ENCODE data around the gene B4GALT2. TPM values are rescaled to one million over a fixed set of nuclear protein-coding genes. Genes with fewer than 3 reads are reported as not detected.

B4GALT2 gene
- total RNA-seq, 1 experiment from 2014 or later: 70.9 TPM

DNA sequence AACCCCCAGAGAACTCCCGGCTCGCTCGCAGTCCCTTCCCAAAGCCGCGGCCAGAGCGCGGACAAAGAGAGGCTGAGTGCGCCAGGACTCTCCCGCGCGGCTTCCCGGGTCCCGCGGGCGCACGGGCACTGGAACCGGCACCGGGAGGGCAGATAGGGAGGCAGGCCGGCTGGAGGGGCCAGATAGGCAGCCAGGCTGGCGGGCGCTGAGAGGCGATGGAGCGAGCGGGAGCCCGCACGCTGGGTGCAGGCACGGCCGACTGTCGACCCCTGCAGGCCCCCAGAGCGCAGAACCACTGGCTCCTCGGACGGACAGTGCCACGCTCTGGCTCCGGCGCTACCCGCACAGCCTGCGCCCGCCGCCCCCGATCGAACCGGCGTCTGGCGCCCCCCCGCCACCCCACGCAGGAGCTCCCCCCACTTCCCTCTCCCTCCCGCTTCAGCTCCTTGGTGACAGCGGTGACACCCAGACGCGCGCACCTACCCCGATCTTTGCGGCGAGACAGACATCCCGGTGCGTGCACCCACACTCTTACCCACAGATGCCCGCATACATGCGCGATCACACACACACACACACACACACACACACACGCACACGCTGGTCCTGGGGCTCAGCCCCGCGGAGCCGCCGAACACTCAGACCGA is 51.7 kb downstream of the B4GALT2 start:
- Histone ChIP-seq H3T11ph (ENCODE audit: low read length) (no peak overlapping the region), H3K14ac (ENCODE audit: insufficient read depth, low read length) (peak overlapping the region; percentile 82; the same call in 1 of the 2 replicates), H2BK12ac (ENCODE audit: insufficient read length, low read depth, low read length) (no peak overlapping the region), H3K79me2 (ENCODE audit: insufficient read depth, low read length) (no peaks in the 10 kb centered on the region), H3K23me2 (ENCODE audit: insufficient read length, low read depth, low read length, poor library complexity, severe bottlenecking) (peaks cover 7% of the 10 kb centered on the region), H3K56ac (ENCODE audit: insufficient read length, low read depth, low read length) (no peak overlapping the region), H4K20me1 (ENCODE audit: control insufficient read depth, insufficient read depth, insufficient read length) (no peaks in the 10 kb centered on the region), H3K27me3 (ENCODE audit: insufficient read depth, low read length) (no peaks in the 10 kb centered on the region), H2BK5ac (ENCODE audit: insufficient read length, low read length) (no peak overlapping the region), H2BK120ac (ENCODE audit: low read depth, low read length, poor library complexity, severe bottlenecking) (no peak overlapping the region), H2AK5ac (ENCODE audit: insufficient read length, low read length) (no peak overlapping the region), H3K9me3 (ENCODE audit: control insufficient read depth, low read depth, low read length) (no peaks in the 10 kb centered on the region), H2BK20ac (ENCODE audit: low read depth, low read length, poor library complexity, severe bottlenecking) (no peak overlapping the region), H3K79me1 (ENCODE audit: insufficient read depth, low read depth, low read length, poor library complexity, severe bottlenecking) (no peaks in the 10 kb centered on the region), H3K4me2 (ENCODE audit: insufficient read depth, insufficient read length, low read length) (peak overlapping the region; percentile 42), H2BK15ac (ENCODE audit: low read depth, low read length) (no peak overlapping the region), H4K91ac (ENCODE audit: insufficient read length, low read depth, low read length) (no peak overlapping the region), H2AFZ (ENCODE audit: low read length) (no peak overlapping the region), H3K4ac (ENCODE audit: low read depth, low read length) (no peak overlapping the region), H3K18ac (ENCODE audit: insufficient read length, low read depth, low read length) (peak overlapping the region; percentile 64), H3K23ac (ENCODE audit: insufficient read length, low read depth, low read length) (no peak overlapping the region), H3K9ac (ENCODE audit: extremely low read depth, insufficient read length, low read length) (peak overlapping the region; percentile 68), H3K27ac (ENCODE audit: insufficient read length, low read depth, low read length) (no peak overlapping the region), H3K4me1 (ENCODE audit: insufficient read depth, low read length) (peaks cover 9% of the 10 kb centered on the region; the same call in 1 of the 2 replicates), H4K5ac (ENCODE audit: insufficient read length, low read depth, low read length) (no peak overlapping the region), H4K8ac (replicated peaks; ENCODE audit: insufficient read length, low read depth, low read length) (no peak overlapping the region)
- TF ChIP-seq, protein P1, sequence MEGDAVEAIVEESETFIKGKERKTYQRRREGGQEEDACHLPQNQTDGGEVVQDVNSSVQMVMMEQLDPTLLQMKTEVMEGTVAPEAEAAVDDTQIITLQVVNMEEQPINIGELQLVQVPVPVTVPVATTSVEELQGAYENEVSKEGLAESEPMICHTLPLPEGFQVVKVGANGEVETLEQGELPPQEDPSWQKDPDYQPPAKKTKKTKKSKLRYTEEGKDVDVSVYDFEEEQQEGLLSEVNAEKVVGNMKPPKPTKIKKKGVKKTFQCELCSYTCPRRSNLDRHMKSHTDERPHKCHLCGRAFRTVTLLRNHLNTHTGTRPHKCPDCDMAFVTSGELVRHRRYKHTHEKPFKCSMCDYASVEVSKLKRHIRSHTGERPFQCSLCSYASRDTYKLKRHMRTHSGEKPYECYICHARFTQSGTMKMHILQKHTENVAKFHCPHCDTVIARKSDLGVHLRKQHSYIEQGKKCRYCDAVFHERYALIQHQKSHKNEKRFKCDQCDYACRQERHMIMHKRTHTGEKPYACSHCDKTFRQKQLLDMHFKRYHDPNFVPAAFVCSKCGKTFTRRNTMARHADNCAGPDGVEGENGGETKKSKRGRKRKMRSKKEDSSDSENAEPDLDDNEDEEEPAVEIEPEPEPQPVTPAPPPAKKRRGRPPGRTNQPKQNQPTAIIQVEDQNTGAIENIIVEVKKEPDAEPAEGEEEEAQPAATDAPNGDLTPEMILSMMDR (conservative IDR thresholded peaks at IDR 0.05): peak; percentile 45; the same call in 2 of the 3 replicates
- DNase-seq: peak; percentile 70
- Mint-ChIP-seq H3K27me3 (ENCODE audit: low read depth) (peaks cover 7% of the 10 kb centered on the region), H3K4me3 (peak overlapping the region; percentile 91 to 96), H3K9me3 (no peaks in the 10 kb centered on the region), H3K36me3 (ENCODE audit: insufficient read depth in 1 of 3, low read depth in 3 of 3) (peaks cover 4 to 16% (median 5%) of the 10 kb centered on the region in 3 experiments; a peak in 3 of 7 replicates), H3K27ac (peak overlapping the region; percentile 72 to 98 (median 83); a peak in 6 of 7 replicates), H3K4me1 (peaks cover 41 to 42% of the 10 kb centered on the region in 2 experiments)
- no CpG with 5 or more reads among the region's 66 CpGs for WGBS (ENCODE audit: extremely low coverage, insufficient read length, low lambda C conversion rate)
